Skin of body (tissue), 2 donors: ENCODE measurements around the gene TACR3. TPM values are rescaled to one million over a fixed set of nuclear protein-coding genes. Genes with fewer than 3 reads are reported as not detected.
"Not testable (repeated sequence)": the region's sequence is repeated elsewhere in the genome, so short reads cannot be mapped to it uniquely, and the experiment has no call there.

Experiments used
- DNase-seq: peaks from one replicate; lab custom pipeline; 2025; lab: John Stamatoyannopoulos, UW
- total RNA-seq: library from RNA; depleted of rRNA; stranded (reverse); fragments of >200 nt; gene quantifications from one replicate; pipeline ENCODE4 v1.2.3, GENCODE V29; 2014

The TACR3 gene
- 0.49 TPM for total RNA-seq

DNA sequence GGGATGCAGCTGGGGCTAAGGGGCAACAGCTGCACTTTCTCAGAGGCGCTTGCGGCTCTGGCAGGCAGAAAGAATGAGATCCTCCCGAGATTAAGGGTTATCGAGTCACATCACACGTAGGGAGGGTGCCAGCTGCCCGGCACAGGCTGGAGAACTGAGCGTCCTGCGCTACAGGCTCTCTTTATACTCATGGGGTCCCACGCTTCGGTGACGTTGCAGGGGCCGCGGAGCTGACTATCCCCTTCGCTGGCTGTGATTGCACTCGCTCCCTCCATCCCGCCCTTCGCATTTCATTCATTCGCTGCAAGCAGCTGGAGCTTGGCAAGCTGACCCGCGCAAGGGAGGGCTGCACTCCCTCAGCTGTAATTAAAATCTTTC lies at the start of gene TACR3:
TACR3 (minus strand) TSS at position 156 of the 378 bp plus-strand sequence. CDS start 310 bp downstream, outside the sequence.
- peak; percentile 8 for DNase-seq

DNA sequence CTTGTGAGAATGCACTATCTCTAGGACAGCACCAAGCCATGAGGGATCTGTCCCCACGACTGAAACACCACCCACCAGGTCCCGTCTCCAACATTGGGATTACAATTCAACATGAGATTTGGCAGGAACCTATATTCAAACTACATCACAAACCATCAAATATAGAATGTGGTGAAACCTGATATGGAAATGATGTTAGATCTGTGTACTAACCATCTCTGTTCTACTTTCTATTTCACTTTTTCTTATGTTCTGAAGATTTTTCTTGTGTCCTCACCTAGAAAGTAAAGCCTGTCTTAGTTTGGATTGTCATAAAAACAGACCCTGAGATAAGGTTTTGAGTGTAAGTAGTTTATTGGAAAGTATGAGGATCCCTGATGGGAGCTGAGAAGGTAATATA lies 37.8 kb upstream of the TACR3 start:
- no peak for DNase-seq

DNA sequence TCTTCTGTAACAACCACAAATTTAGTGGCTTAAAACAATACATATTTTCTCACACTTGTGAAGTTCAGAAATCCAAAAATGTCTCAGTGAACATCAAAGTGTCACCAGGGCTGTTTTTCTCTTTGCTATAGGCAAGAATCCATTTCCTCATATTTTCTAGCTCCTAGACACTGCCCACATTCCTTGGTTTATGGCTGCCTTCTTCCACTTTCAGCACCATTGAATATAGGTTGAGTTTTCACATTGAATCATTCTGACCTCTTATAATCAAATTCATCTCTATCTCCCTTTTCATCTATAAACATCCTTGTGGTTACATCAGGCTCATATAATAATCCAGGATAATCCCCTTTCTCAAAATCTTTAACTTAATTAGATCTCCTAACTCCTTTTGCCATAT lies 37.0 kb upstream of the TACR3 start:
- no peak for DNase-seq

DNA sequence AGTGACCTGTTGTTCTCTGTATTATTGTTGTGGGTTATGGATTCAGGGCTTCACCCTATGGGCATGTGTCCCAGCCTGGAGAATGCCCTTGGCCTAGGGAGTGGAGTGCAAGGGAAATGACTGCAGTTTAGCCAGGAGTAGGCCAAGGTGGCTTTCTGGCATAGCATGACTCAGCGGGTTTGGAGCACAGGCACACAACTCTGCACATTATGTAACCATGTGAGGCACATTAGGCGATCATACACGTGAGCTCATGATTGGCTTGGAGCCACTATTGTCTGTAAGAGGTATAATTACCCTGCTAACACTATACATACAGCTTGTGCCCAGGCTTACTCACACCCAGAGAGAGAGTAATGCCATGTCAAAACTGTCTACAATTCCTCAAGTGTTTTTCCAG lies 35.1 kb upstream of the TACR3 start:
- no peak for DNase-seq

DNA sequence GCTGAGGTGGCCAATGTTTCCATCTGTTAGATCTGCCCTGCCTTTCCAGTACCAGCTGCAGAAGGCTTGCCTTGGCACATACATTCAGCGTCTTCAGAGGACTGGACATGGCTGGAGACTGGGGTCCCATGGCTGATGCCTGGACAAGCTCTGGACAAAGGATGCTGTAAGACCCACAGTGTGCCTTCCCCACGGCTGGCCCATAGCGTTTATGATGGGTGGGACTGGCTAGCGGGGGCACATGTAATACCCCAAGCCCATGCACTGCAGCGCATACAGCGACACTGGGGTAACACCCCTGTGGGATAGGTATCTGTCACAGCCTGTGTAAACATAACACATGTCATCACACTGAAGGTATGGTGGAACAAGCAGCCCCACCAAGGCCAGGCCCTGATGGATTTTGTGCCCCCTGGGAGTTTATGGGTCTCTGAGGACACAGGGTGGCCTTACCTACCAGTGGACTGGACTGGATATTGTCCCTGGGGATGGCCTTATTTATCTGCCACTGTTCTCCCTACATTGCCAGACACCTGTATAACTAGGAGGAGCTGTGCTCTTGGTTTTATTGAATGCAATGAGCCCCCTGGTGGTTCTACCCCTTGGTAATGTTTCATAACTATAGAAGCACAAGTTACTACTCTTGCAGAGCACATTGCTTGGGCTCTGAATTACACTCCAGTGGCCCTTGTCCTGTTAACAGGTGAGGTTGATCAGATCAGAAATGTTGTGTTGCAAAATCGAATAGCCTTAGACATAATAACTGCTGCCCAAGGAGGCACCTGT lies 34.3 kb upstream of the TACR3 start:
- DNase-seq: no peak

- not testable (repeated sequence) for DNase-seq
These were observed 3.4 kb upstream of the TACR3 start for GRCh38 chr4:103723150-103723549.

- DNase-seq: no peak
These were observed 1.5 kb upstream of the TACR3 start for GRCh38 chr4:103721251-103721650.

DNA sequence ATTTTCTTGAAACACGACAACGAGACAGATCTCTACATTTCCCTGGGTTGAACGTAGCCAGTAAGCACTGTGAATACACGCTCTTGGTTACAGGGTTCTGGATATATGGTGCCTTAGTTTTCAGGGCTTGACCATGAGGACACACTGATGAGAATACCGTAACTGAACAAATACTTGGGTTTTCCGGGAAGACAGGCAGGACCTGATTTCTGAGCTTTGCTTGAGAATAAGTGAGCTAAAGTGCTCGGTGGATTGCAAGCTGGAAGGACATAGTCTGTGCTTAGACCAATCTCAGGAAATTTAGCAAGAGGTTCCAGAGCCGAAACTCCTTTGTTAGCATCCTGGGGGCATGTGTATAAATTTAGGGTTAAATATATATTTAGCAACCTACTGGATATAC lies 876 bp upstream of the TACR3 start:
- no peak for DNase-seq

GRCh38 chr4:103719105-103719829 lies 518 bp downstream of the TACR3 start:
- DNase-seq: no peak

GRCh38 chr4:103692615-103693014 lies 27.2 kb downstream of the TACR3 start:
- DNase-seq: no peak

GRCh38 chr4:103673983-103674382 lies 45.8 kb downstream of the TACR3 start:
- DNase-seq: no peak

DNA sequence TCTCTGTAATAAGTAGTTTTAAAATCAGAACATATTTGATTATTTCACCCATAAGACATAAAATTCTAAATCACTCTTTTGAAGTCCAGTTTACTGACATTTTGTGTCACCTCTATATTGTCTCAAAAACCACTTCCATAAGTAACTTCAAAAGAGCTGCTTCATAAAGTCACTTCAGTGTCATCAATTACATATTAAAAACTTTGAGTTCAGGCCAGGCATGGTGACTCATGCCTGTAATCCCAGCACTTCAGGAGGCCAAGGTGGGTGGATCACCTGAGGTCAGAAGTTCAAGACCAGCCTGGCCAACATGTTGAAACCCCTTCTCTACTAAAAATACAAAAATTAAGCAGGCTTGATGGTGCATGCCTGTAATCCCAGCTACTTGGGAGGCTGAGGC lies 53.0 kb downstream of the TACR3 start:
- not testable (repeated sequence) for DNase-seq

DNA sequence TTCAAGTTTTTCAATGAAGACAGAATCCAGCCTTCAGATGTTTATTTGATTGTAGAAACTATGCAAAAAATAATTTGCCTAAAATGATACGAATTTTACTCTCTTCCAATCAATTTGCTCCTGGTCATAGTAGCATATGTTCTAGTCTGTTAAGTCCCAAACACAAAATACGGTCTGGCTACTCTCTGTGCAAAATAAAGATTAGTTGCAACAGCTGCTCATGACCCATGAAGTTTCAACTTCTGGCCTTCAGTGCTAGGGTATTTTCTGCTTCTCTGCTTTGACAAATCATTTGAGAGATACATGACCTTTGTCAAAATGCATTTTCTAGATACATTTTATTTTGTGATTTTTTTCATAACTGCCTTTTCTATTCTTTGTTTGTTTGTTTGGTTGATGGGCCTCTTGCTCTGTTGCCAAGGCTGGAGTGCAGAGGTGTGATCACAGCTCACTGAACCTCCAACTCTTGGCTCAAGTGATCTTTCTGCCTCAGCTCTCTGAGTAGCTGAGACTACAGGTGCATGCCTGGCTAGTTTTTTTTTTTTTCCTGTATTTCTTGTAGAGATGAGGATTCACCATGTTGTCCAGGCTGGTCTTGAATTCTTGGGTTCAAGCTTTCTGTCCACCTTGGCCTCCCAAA lies 55.2 kb downstream of the TACR3 start:
- DNase-seq: no peak

- DNase-seq: no peak
These were observed 71.2 kb downstream of the TACR3 start for GRCh38 chr4:103648541-103648940.

DNA sequence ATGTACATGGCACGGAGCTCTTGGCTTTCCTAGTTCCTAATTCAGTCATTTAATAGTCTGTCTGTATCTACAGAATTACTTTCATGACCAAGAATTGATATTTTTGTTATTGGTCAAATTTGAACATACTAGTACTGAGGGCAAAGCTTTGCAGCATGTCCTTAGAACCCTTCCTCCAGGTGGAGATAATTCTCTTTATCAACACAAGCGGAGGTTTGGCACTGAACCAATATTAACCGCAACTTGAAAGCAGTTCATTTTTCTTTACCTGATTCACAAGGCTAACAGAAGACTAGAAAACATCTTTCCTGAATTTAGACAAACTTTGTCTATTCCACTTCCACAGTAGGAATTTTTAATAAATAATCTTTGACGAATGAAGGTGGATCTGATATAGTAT lies 73.8 kb downstream of the TACR3 start:
- DNase-seq: no peak

- DNase-seq: no peak
These were observed 85.5 kb downstream of the TACR3 start for GRCh38 chr4:103634236-103634635.

DNA sequence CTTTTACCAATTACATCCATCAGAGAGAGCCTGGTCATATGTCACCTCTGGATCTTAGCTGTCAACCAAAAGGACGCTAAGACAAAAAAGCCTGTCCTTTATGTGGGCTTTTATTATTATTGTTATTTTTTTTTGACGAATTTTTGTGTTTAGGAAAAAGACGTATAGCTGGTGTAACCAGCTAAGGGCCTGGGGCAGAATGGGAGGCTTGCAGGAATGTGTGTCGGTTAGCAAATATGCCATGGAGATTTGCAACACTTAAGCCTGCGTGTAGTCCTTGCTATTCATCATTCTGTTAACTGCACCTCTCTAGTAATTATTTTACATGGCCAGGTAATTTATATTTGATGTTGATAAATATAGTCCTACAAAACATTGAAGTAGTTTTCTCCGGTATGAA lies 93.5 kb downstream of the TACR3 start:
- no peak for DNase-seq

DNA sequence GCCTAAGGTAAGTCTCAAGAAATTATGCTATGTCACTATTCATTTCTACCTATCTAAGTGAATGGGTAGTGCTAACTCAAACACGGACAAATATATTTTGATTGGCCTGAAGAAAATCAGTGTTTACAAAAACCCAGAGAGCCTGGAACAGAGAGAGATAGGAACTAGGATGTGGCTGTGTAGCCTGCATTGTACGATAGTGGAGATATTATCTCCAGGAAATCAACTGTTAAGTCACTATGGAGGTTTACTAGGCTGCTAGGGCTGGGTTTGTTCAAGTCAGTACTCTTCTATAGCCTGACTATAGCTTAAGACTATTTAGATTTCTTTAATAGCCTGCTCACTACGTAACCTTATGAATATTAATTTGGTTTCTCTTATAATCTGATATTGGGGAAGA lies 127.9 kb downstream of the TACR3 start:
- DNase-seq: no peak

- no peak for DNase-seq
These were observed 152.2 kb downstream of the TACR3 start for GRCh38 chr4:103567591-103567990.

DNA sequence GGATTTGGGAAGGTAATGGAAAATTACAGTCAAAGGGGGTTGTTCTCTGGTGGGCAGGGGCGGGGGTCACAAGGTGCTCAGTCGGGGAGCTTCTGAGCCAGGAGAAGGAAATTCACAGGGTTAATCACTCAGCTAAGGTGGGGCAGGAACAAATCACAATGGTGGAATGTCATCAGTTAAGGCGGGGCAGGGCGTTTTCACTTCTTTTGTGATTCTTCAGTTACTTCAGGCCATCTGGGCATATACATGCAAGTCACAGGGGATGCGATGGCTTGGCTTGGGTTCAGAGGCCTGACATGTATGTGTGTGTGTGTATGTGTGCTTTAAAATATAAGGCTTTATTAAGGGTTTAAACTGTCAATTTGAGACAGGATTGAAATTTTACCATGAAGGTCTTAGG lies 160.6 kb downstream of the TACR3 start:
- not testable (repeated sequence) for DNase-seq
